SK-N-SH treated with all-trans-retinoic acid at 6 μM for 48 hours (cell line): ENCODE data around the gene CNOT6L.

Experiments
- CREB5 ChIP-seq: fragments of 250-450 bp; sonication (Bioruptor Pico); IDR thresholded peaks from 2 replicates; pipeline ENCODE4 v1.5.1; 2020; ENCODE audit warnings: low read depth, mild to moderate bottlenecking, moderate library complexity
- ISL1 ChIP-seq: fragments of 250-450 bp; sonication (Bioruptor Pico); IDR thresholded peaks from 2 replicates; pipeline ENCODE4 v2.1.2; 2022; ENCODE audit warnings: mild to moderate bottlenecking, moderate library complexity
- OSR1 ChIP-seq: fragments of 250-450 bp; sonication (Bioruptor Pico); IDR thresholded peaks from 2 replicates; pipeline ENCODE4 v1.8.0; 2022; ENCODE audit warnings: moderate library complexity, mild to moderate bottlenecking, inconsistent platforms
- PPARA ChIP-seq: fragments of 250-450 bp; sonication (Bioruptor Pico); IDR thresholded peaks from 2 replicates; pipeline ENCODE4 v1.5.0; 2020; ENCODE audit warnings: mild to moderate bottlenecking, borderline replicate concordance
- RARB ChIP-seq: fragments of 250-450 bp; sonication (Bioruptor Pico); IDR thresholded peaks from 2 replicates; pipeline ENCODE4 v1.8.0; 2021; ENCODE audit warnings: mild to moderate bottlenecking, moderate library complexity
- ZC3H10 ChIP-seq: fragments of 250-450 bp; sonication (Bioruptor Pico); IDR thresholded peaks from 2 replicates; pipeline ENCODE4 v1.5.1; 2021; ENCODE audit warnings: mild to moderate bottlenecking, moderate library complexity
- ZFP3 ChIP-seq: fragments of 250-450 bp; sonication (Bioruptor Pico); IDR thresholded peaks from 2 replicates; pipeline ENCODE4 v1.5.0; 2020; ENCODE audit warnings: mild to moderate bottlenecking, moderate library complexity
- ZFP30 ChIP-seq: fragments of 450-650 bp; formaldehyde crosslinking; IDR thresholded peaks from 2 replicates; pipeline ENCODE4 v1.5.0; 2022; ENCODE audit warnings: mild to moderate bottlenecking, moderate library complexity
- ZNF565 ChIP-seq: fragments of 450-650 bp; formaldehyde crosslinking; conservative IDR thresholded peaks from 2 replicates; pipeline ENCODE4 v1.5.0; 2020; ENCODE audit warnings: low read depth, mild to moderate bottlenecking, moderate library complexity
- TF ChIP-seq, protein P1 (sequence below): fragments of 250-450 bp; sonication (Bioruptor Pico); IDR thresholded peaks from 2 replicates; pipeline ENCODE4 v1.8.0; 2021; ENCODE audit warnings: low read depth, mild to moderate bottlenecking, moderate library complexity, borderline replicate concordance
- TF ChIP-seq, protein P2 (sequence below): fragments of 250-450 bp; sonication (Bioruptor Pico); IDR thresholded peaks from 2 replicates; pipeline ENCODE4 v1.8.0; 2020; ENCODE audit warnings: mild to moderate bottlenecking, moderate library complexity, borderline replicate concordance
- TF ChIP-seq, protein P3 (sequence below): fragments of 250-450 bp; sonication (Bioruptor Pico); IDR thresholded peaks from 2 replicates; pipeline ENCODE4 v1.5.1; 2021; ENCODE audit warnings: mild to moderate bottlenecking, moderate library complexity

- TF ChIP-seq ZFP30 (CRISPR knock-in tag) = no peak
- no peak for TF ChIP-seq ISL1 (CRISPR knock-in tag)
- TF ChIP-seq, protein P1, sequence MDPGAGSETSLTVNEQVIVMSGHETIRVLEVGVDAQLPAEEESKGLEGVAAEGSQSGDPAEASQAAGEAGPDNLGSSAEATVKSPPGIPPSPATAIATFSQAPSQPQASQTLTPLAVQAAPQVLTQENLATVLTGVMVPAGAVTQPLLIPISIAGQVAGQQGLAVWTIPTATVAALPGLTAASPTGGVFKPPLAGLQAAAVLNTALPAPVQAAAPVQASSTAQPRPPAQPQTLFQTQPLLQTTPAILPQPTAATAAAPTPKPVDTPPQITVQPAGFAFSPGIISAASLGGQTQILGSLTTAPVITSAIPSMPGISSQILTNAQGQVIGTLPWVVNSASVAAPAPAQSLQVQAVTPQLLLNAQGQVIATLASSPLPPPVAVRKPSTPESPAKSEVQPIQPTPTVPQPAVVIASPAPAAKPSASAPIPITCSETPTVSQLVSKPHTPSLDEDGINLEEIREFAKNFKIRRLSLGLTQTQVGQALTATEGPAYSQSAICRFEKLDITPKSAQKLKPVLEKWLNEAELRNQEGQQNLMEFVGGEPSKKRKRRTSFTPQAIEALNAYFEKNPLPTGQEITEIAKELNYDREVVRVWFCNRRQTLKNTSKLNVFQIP (CRISPR knock-in tag) = no peak
- no peak for TF ChIP-seq RARB
- TF ChIP-seq ZNF565 (CRISPR knock-in tag) = no peak
- no peak for TF ChIP-seq ZC3H10 (CRISPR knock-in tag)
- no peak for TF ChIP-seq OSR1 (CRISPR knock-in tag)
- TF ChIP-seq, protein P2, sequence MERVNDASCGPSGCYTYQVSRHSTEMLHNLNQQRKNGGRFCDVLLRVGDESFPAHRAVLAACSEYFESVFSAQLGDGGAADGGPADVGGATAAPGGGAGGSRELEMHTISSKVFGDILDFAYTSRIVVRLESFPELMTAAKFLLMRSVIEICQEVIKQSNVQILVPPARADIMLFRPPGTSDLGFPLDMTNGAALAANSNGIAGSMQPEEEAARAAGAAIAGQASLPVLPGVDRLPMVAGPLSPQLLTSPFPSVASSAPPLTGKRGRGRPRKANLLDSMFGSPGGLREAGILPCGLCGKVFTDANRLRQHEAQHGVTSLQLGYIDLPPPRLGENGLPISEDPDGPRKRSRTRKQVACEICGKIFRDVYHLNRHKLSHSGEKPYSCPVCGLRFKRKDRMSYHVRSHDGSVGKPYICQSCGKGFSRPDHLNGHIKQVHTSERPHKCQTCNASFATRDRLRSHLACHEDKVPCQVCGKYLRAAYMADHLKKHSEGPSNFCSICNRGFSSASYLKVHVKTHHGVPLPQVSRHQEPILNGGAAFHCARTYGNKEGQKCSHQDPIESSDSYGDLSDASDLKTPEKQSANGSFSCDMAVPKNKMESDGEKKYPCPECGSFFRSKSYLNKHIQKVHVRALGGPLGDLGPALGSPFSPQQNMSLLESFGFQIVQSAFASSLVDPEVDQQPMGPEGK (CRISPR knock-in tag) = no peak
- no peak for TF ChIP-seq ZFP3 (CRISPR knock-in tag)
- no peak for TF ChIP-seq PPARA (CRISPR knock-in tag)
- no peak for TF ChIP-seq CREB5 (CRISPR knock-in tag)
- TF ChIP-seq, protein P3, sequence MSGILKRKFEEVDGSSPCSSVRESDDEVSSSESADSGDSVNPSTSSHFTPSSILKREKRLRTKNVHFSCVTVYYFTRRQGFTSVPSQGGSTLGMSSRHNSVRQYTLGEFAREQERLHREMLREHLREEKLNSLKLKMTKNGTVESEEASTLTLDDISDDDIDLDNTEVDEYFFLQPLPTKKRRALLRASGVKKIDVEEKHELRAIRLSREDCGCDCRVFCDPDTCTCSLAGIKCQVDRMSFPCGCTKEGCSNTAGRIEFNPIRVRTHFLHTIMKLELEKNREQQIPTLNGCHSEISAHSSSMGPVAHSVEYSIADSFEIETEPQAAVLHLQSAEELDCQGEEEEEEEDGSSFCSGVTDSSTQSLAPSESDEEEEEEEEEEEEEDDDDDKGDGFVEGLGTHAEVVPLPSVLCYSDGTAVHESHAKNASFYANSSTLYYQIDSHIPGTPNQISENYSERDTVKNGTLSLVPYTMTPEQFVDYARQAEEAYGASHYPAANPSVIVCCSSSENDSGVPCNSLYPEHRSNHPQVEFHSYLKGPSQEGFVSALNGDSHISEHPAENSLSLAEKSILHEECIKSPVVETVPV (CRISPR knock-in tag) = no peak
These were observed 108.5 kb downstream of the CNOT6L start for GRCh38 chr4:77710684-77711083.
